DOHH2 (cell line): ENCODE data around the gene SIK3.

Source experiments
- EZH2phosphoT487 ChIP-seq: fragments of 200-600 bp; sonication (generic); IDR thresholded peaks from 2 replicates; pipeline ENCODE4 v1.6.1; 2017; ENCODE audit warnings: borderline replicate concordance, mild to moderate bottlenecking, antibody characterized with exemption, low read length, moderate library complexity, mixed read lengths
- TF ChIP-seq, protein P1 (sequence below): fragments of 200-600 bp; sonication (generic); IDR thresholded peaks from one replicate; pipeline ENCODE4 v1.5.1; 2014; ENCODE audit warnings: antibody characterized with exemption, mild to moderate bottlenecking, low read depth, low read length; ENCODE audit not compliant: poor library complexity, severe bottlenecking

DNA sequence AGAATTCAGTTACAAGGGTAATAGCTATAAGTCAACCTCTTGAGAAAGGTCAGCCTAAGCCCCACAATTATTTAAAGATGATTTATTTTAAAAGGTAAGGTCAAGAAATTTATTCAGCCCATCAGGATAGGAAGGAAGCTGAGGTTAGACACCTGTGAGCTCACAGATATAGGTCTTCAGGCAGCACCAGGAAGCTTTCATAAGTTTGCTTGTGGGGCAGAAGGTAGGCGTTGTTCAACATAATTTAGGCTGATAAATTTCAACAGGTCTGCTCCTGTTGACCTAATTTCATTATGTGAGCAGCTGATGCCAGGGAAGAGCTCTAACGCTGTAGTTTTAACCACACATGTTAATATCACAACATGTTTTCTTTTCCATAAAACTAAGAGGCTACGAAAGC lies 142.7 kb downstream of the SIK3 start:
- TF ChIP-seq, protein P1, sequence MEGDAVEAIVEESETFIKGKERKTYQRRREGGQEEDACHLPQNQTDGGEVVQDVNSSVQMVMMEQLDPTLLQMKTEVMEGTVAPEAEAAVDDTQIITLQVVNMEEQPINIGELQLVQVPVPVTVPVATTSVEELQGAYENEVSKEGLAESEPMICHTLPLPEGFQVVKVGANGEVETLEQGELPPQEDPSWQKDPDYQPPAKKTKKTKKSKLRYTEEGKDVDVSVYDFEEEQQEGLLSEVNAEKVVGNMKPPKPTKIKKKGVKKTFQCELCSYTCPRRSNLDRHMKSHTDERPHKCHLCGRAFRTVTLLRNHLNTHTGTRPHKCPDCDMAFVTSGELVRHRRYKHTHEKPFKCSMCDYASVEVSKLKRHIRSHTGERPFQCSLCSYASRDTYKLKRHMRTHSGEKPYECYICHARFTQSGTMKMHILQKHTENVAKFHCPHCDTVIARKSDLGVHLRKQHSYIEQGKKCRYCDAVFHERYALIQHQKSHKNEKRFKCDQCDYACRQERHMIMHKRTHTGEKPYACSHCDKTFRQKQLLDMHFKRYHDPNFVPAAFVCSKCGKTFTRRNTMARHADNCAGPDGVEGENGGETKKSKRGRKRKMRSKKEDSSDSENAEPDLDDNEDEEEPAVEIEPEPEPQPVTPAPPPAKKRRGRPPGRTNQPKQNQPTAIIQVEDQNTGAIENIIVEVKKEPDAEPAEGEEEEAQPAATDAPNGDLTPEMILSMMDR, result no peak
- no peak for TF ChIP-seq EZH2phosphoT487
